Loucy (cell line): ENCODE measurements around the gene MELK.

ENCODE experiments used
- EZH2phosphoT487 ChIP-seq: fragments of 200-600 bp; IDR thresholded peaks from 2 replicates; pipeline ENCODE4 v1.6.1; 2018; ENCODE audit warnings: antibody characterized with exemption, mild to moderate bottlenecking, moderate library complexity, borderline replicate concordance
- TF ChIP-seq, protein P1 (sequence below): fragments of 200-600 bp; sonication (generic); conservative IDR thresholded peaks from 2 replicates; pipeline ENCODE4 v1.5.1; 2014; ENCODE audit warnings: mild to moderate bottlenecking, antibody characterized with exemption, low read length

DNA sequence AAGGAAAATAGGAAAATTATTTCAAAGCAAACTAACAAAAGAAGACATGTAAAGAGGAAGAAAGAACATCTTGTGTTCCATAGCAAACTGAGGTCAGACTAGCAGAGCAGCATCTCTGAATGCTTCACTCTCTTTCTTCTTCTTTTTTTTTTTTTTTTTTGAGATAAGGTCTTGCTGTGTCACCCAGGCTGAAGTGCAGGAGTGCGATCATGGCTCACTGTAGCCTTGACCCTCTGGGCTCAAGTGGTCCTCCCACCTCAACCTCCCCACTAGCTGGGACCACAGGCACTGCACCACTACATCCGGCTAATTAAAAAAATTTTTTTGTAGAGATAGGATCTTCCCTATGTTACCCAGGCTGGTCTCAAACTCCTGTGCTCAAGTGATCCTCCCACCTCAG lies 36.6 kb downstream of the MELK start:
- no peak for TF ChIP-seq EZH2phosphoT487
- TF ChIP-seq, protein P1, sequence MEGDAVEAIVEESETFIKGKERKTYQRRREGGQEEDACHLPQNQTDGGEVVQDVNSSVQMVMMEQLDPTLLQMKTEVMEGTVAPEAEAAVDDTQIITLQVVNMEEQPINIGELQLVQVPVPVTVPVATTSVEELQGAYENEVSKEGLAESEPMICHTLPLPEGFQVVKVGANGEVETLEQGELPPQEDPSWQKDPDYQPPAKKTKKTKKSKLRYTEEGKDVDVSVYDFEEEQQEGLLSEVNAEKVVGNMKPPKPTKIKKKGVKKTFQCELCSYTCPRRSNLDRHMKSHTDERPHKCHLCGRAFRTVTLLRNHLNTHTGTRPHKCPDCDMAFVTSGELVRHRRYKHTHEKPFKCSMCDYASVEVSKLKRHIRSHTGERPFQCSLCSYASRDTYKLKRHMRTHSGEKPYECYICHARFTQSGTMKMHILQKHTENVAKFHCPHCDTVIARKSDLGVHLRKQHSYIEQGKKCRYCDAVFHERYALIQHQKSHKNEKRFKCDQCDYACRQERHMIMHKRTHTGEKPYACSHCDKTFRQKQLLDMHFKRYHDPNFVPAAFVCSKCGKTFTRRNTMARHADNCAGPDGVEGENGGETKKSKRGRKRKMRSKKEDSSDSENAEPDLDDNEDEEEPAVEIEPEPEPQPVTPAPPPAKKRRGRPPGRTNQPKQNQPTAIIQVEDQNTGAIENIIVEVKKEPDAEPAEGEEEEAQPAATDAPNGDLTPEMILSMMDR = no peak
